GM19240 (cell line): Measurements from ENCODE around the gene HNRNPA1L2.
"Not testable (repeated sequence)": the region's sequence is repeated elsewhere in the genome, so short reads cannot be mapped to it uniquely, and the experiment has no call there.

Source experiments
- DNase-seq: peaks from one replicate; pipeline ENCODE4 v3.0.0; 2011; ENCODE audit warnings: low spot score; ENCODE audit not compliant: insufficient read length

Gene HNRNPA1L2

GRCh38 chr13:52644108-52644507, 1.9 kb downstream of the HNRNPA1L2 start:
- no peak for DNase-seq

GRCh38 chr13:52646967-52647366, 4.7 kb downstream of the HNRNPA1L2 start:
- no peak for DNase-seq

- no peak for DNase-seq
These were observed 8.5 kb downstream of the HNRNPA1L2 start for GRCh38 chr13:52650731-52651130.

GRCh38 chr13:52651897-52652195, 9.6 kb downstream of the HNRNPA1L2 start:
- DNase-seq = peak; percentile 14

- DNase-seq = peak; percentile 54
These were observed 10.2 kb downstream of the HNRNPA1L2 start, which contains the start of gene SUGT1 for GRCh38 chr13:52652196-52652979. TSS of gene SUGT1 (plus strand) at chr13:52652836. CDS start at chr13:52652921, 85 bp downstream.

GRCh38 chr13:52652980-52653303, 10.7 kb downstream of the HNRNPA1L2 start:
- no peak for DNase-seq

- no peak for DNase-seq
These were observed 17.1 kb downstream of the HNRNPA1L2 start for GRCh38 chr13:52659340-52659739.

- DNase-seq = no peak
These were observed 22.0 kb downstream of the HNRNPA1L2 start for GRCh38 chr13:52664272-52664671.

GRCh38 chr13:52665325-52665724, 23.1 kb downstream of the HNRNPA1L2 start:
- DNase-seq = no peak

GRCh38 chr13:52669677-52670076, 27.4 kb downstream of the HNRNPA1L2 start:
- DNase-seq = no peak

- DNase-seq = no peak
These were observed 28.5 kb downstream of the HNRNPA1L2 start for GRCh38 chr13:52670726-52671125.

GRCh38 chr13:52673465-52673864, 31.2 kb downstream of the HNRNPA1L2 start:
- no peak for DNase-seq

- no peak for DNase-seq
These were observed 35.6 kb downstream of the HNRNPA1L2 start for GRCh38 chr13:52677823-52678222.

- DNase-seq = not testable (repeated sequence)
These were observed 43.6 kb downstream of the HNRNPA1L2 start for GRCh38 chr13:52685806-52686205.

- no peak for DNase-seq
These were observed 44.1 kb downstream of the HNRNPA1L2 start for GRCh38 chr13:52686376-52686775.
